ENCODE measurements around the gene MCOLN2. TPM values are rescaled to one million over a fixed set of nuclear protein-coding genes. Genes with fewer than 3 reads are reported as not detected.

Gene MCOLN2
- total and polyA plus RNA-seq, 2 of the 8 experiments (the other 6 are each of a cell fraction or from before 2014, with no cell fraction given) = 1.7 to 6.1 TPM

DNA sequence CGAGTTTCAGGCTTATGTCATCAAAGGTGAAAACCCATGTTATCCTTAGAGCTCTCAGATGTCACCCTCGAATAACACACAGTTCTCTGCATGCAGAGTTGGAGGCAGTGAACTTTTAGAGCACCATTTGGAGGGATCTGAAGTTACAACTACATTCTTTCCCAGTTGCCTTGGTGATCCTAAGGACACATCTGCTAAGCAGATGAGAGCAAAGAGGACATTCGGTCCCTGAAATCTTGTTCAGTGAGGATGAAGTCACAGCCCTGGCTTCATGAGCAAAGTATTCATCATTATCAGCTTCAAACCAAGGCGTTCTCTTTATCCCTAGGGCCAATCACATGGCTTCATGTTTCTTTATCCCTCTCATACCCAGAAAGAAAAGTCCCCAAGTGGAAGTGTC, 23.1 kb upstream of the MCOLN2 start (continued):
- TF ChIP-seq BCL11A (IDR thresholded peaks at IDR 0.05; ENCODE audit: low read depth in 2 of 2, low read length in 2 of 2) (no peak), HDAC2 (IDR thresholded peaks at IDR 0.05; ENCODE audit: borderline replicate concordance in 1 of 2, low read depth in 2 of 2, low read length in 2 of 2) (no peak), FOSL1 (IDR thresholded peaks at IDR 0.05; ENCODE audit: insufficient read depth, low read depth, low read length) (no peak), NANOG (IDR thresholded peaks at IDR 0.05; ENCODE audit: insufficient read depth, low read depth, low read length, poor library complexity, severe bottlenecking) (no peak)

All from H1 (cell line).